C4-2B (cell line): ENCODE measurements around the gene RBM47.

Source experiments
- ZFX ChIP-seq: fragments of 450-650 bp; IDR thresholded peaks from 2 replicates; pipeline ENCODE4 v1.6.1; 2017
- TF ChIP-seq, protein P1 (sequence below): fragments of 450-650 bp; conservative IDR thresholded peaks from 2 replicates; pipeline ENCODE4 v1.5.1; 2017; ENCODE audit warnings: mild to moderate bottlenecking

DNA sequence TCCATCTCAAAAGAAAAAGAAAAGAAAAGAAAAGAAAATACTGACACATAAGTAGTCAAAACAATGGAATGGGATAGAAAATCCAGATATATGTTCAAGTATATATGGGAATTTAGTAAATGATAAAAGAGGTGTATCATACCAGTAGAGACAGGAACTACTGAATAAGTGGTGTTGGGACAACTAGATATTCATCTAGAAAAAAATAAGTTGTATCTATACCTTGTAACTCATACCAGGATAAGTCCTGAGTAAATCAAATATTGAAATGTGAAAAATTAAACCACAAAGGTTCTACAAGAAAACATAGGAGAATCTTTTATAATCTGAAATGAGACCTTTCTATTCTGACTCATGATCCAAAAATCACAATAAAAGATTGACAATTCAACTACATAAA is 58.5 kb downstream of the RBM47 start:
- TF ChIP-seq, protein P1, sequence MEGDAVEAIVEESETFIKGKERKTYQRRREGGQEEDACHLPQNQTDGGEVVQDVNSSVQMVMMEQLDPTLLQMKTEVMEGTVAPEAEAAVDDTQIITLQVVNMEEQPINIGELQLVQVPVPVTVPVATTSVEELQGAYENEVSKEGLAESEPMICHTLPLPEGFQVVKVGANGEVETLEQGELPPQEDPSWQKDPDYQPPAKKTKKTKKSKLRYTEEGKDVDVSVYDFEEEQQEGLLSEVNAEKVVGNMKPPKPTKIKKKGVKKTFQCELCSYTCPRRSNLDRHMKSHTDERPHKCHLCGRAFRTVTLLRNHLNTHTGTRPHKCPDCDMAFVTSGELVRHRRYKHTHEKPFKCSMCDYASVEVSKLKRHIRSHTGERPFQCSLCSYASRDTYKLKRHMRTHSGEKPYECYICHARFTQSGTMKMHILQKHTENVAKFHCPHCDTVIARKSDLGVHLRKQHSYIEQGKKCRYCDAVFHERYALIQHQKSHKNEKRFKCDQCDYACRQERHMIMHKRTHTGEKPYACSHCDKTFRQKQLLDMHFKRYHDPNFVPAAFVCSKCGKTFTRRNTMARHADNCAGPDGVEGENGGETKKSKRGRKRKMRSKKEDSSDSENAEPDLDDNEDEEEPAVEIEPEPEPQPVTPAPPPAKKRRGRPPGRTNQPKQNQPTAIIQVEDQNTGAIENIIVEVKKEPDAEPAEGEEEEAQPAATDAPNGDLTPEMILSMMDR: no peak
- TF ChIP-seq ZFX: no peak
